Measurements from ENCODE around the gene CERT1. TPM values are rescaled to one million over a fixed set of nuclear protein-coding genes. Genes with fewer than 3 reads are reported as not detected.

Gene CERT1
- total and polyA plus RNA-seq, 2 experiments from 2014 or later = 15.6 to 42.0 TPM

- no peak overlapping the region for H3K27ac ChIP-seq
- no peak for DNase-seq (ENCODE audit: low spot score)
- H3K79me2 ChIP-seq = peaks cover 86% of the 10 kb centered on the region
- H3K36me3 ChIP-seq (replicated peaks; ENCODE audit: insufficient read depth, low read depth) = no peaks in the 10 kb centered on the region
- H3K9me3 ChIP-seq (ENCODE audit: low read depth) = no peaks in the 10 kb centered on the region
- TF ChIP-seq EZH2 (IDR thresholded peaks at IDR 0.05; ENCODE audit: borderline replicate concordance) = no peak
- TF ChIP-seq CTCF (IDR thresholded peaks at IDR 0.05; ENCODE audit: poor library complexity) = no peak
- TF ChIP-seq EZH2phosphoT487 (IDR thresholded peaks at IDR 0.05; ENCODE audit: low read depth, severe bottlenecking, unreplicated experiment) = no peak
- H2AFZ ChIP-seq = no peak overlapping the region
- peak overlapping the region; percentile 71 for H3K4me2 ChIP-seq
- H4K20me1 ChIP-seq (ENCODE audit: insufficient read depth, poor library complexity, severe bottlenecking) = peaks cover 17% of the 10 kb centered on the region
- H3K4me1 ChIP-seq (ENCODE audit: insufficient read depth) = peaks cover 9% of the 10 kb centered on the region
- H3K9me2 ChIP-seq (replicated peaks; ENCODE audit: insufficient read depth) = no peaks in the 10 kb centered on the region
- no peaks in the 10 kb centered on the region for H3K27me3 ChIP-seq
- 95% methylated on average over 1 of the region's 1 CpG for WGBS (ENCODE audit: low lambda C conversion rate, missing lambda C conversion rate)
- H3K4me3 ChIP-seq = no peak overlapping the region
Measured at GRCh38 chr5:75513841-75514240, 2.4 kb upstream of the CERT1 start.

- WGBS (ENCODE audit: low lambda C conversion rate, missing lambda C conversion rate) = 78% methylated on average over 16 of the region's 16 CpGs
- H3K79me2 ChIP-seq = peaks cover 86% of the 10 kb centered on the region
- H2AFZ ChIP-seq = peak overlapping the region; percentile 70
Measured at GRCh38 chr5:75512383-75513074, 1.1 kb upstream of the CERT1 start.

GRCh38 chr5:75510836-75511434 lies 494 bp downstream of the CERT1 start:
- H3K27ac ChIP-seq = peak overlapping the region; percentile 96
- H3K79me2 ChIP-seq = peaks cover 86% of the 10 kb centered on the region
- no peaks in the 10 kb centered on the region for H3K27me3 ChIP-seq
- H3K4me3 ChIP-seq = peak overlapping the region; percentile 95
- 1% methylated on average over 27 of the region's 54 CpGs for WGBS (ENCODE audit: low lambda C conversion rate, missing lambda C conversion rate)
- TF ChIP-seq CTCF (IDR thresholded peaks at IDR 0.05; ENCODE audit: poor library complexity) (no peak), EZH2phosphoT487 (IDR thresholded peaks at IDR 0.05; ENCODE audit: low read depth, severe bottlenecking, unreplicated experiment) (no peak), EZH2 (IDR thresholded peaks at IDR 0.05; ENCODE audit: borderline replicate concordance) (no peak)
- peaks cover 9% of the 10 kb centered on the region for H3K4me1 ChIP-seq (ENCODE audit: insufficient read depth)
- no peaks in the 10 kb centered on the region for H3K36me3 ChIP-seq (replicated peaks; ENCODE audit: insufficient read depth, low read depth)
- H2AFZ ChIP-seq = peak overlapping the region; percentile 75
- H4K20me1 ChIP-seq (ENCODE audit: insufficient read depth, poor library complexity, severe bottlenecking) = peaks cover 28% of the 10 kb centered on the region
- H3K9me2 ChIP-seq (replicated peaks; ENCODE audit: insufficient read depth) = no peaks in the 10 kb centered on the region
- DNase-seq (ENCODE audit: low spot score) = peak; percentile 86
- no peaks in the 10 kb centered on the region for H3K9me3 ChIP-seq (ENCODE audit: low read depth)
- peak overlapping the region; percentile 79 for H3K4me2 ChIP-seq

More at GRCh38 chr5:75512383-75513074, 1.1 kb upstream of the CERT1 start:
- no peak for DNase-seq (ENCODE audit: low spot score)
- TF ChIP-seq EZH2 (IDR thresholded peaks at IDR 0.05; ENCODE audit: borderline replicate concordance) = no peak
- no peak for TF ChIP-seq EZH2phosphoT487 (IDR thresholded peaks at IDR 0.05; ENCODE audit: low read depth, severe bottlenecking, unreplicated experiment)
- no peak for TF ChIP-seq CTCF (IDR thresholded peaks at IDR 0.05; ENCODE audit: poor library complexity)
- peaks cover 24% of the 10 kb centered on the region for H4K20me1 ChIP-seq (ENCODE audit: insufficient read depth, poor library complexity, severe bottlenecking)
- no peaks in the 10 kb centered on the region for H3K36me3 ChIP-seq (replicated peaks; ENCODE audit: insufficient read depth, low read depth)
- H3K4me2 ChIP-seq = peak overlapping the region; percentile 71
- H3K27me3 ChIP-seq = no peaks in the 10 kb centered on the region
- peak overlapping the region; percentile 51 for H3K4me3 ChIP-seq
- H3K9me2 ChIP-seq (replicated peaks; ENCODE audit: insufficient read depth) = no peaks in the 10 kb centered on the region
- H3K4me1 ChIP-seq (ENCODE audit: insufficient read depth) = peaks cover 9% of the 10 kb centered on the region
- peak overlapping the region; percentile 86 for H3K27ac ChIP-seq
- no peaks in the 10 kb centered on the region for H3K9me3 ChIP-seq (ENCODE audit: low read depth)
